HCT116 (cell line): ENCODE results near the gene BLACAT1.

ENCODE experiments used
- CBX3 ChIP-seq: IDR thresholded peaks from 2 replicates; pipeline ENCODE4 v1.6.1; 2012; ENCODE audit warnings: low read depth
- CEBPB ChIP-seq: IDR thresholded peaks from 2 replicates; pipeline ENCODE4 v1.6.1; 2012; ENCODE audit warnings: low read depth
- EZH2 ChIP-seq: fragments of 200-600 bp; sonication (generic); IDR thresholded peaks from 2 replicates; pipeline ENCODE4 v1.6.1; 2017; ENCODE audit warnings: antibody characterized with exemption, mixed run types
- EZH2phosphoT487 ChIP-seq: fragments of 200-600 bp; IDR thresholded peaks from 2 replicates; pipeline ENCODE4 v1.6.1; 2018; ENCODE audit warnings: antibody characterized with exemption, borderline replicate concordance
- JUND ChIP-seq: IDR thresholded peaks from 2 replicates; pipeline ENCODE4 v1.6.1; 2012
- POLR2A ChIP-seq: IDR thresholded peaks from 2 replicates; pipeline ENCODE4 v1.7.0; 2011; ENCODE audit warnings: borderline replicate concordance; ENCODE audit not compliant: insufficient read depth, insufficient read length; ENCODE audit errors: extremely low read depth
- RAD21 ChIP-seq: IDR thresholded peaks from 2 replicates; pipeline ENCODE4 v1.6.1; 2012; ENCODE audit warnings: low read depth, mild to moderate bottlenecking
- SP1 ChIP-seq: IDR thresholded peaks from 2 replicates; pipeline ENCODE4 v1.6.1; 2012; ENCODE audit warnings: low read depth
- TF ChIP-seq, protein P1 (sequence below), 3 experiments: fragments of 200-600 bp in 1 of 3; sonication (generic) in 1 of 3; IDR thresholded peaks in 2 of 3; conservative IDR thresholded peaks in 1 of 3; 2 replicates each; pipeline ENCODE4 v1.5.1; 2012 to 2017; ENCODE audit warnings: low read depth in 2 of 3, low read length in 2 of 3, antibody characterized with exemption in 1 of 3, borderline replicate concordance in 1 of 3, control low read depth in 1 of 3, mild to moderate bottlenecking in 1 of 3, mixed read lengths in 1 of 3, mixed run types in 1 of 3, moderate library complexity in 1 of 3; ENCODE audit not compliant: insufficient read depth in 1 of 3

DNA sequence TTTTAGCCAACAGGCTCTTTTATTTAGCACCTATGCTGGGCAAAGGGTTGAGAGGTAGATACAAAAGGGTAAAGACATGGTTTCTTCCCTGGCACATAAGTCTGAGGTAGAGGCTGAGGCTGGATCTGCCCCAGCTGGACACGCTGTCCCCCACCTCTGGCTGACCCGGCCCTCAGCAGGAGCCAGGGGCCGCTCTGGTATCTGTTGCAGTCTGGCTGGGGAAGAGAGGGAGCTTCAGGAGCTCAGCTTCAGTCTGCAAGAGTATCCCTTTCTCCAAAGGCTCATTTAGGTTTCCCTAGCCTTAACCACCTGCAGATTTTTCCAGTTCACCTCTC lies 14.2 kb downstream of the BLACAT1 start:
- TF ChIP-seq, protein P1, sequence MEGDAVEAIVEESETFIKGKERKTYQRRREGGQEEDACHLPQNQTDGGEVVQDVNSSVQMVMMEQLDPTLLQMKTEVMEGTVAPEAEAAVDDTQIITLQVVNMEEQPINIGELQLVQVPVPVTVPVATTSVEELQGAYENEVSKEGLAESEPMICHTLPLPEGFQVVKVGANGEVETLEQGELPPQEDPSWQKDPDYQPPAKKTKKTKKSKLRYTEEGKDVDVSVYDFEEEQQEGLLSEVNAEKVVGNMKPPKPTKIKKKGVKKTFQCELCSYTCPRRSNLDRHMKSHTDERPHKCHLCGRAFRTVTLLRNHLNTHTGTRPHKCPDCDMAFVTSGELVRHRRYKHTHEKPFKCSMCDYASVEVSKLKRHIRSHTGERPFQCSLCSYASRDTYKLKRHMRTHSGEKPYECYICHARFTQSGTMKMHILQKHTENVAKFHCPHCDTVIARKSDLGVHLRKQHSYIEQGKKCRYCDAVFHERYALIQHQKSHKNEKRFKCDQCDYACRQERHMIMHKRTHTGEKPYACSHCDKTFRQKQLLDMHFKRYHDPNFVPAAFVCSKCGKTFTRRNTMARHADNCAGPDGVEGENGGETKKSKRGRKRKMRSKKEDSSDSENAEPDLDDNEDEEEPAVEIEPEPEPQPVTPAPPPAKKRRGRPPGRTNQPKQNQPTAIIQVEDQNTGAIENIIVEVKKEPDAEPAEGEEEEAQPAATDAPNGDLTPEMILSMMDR (IDR thresholded peaks at IDR 0.05 in 2 of 3, conservative IDR thresholded peaks at IDR 0.05 in 1 of 3; ENCODE audit: borderline replicate concordance in 1 of 3, insufficient read depth in 1 of 3, low read depth in 2 of 3, low read length in 2 of 3) = no peak
- TF ChIP-seq EZH2 = no peak
- TF ChIP-seq RAD21 = no peak
- TF ChIP-seq CEBPB = no peak
- no peak for TF ChIP-seq POLR2A
- no peak for TF ChIP-seq JUND
- TF ChIP-seq CBX3 = no peak
- TF ChIP-seq SP1 = no peak
- no peak for TF ChIP-seq EZH2phosphoT487
